Sigmoid colon (tissue), 7 donors: ENCODE measurements around the gene ATG4B. TPM values are rescaled to one million over a fixed set of nuclear protein-coding genes. Genes with fewer than 3 reads are reported as not detected.
A peak's percentile ranks its signal among the peaks of the same experiment; 100 is the strongest.
"Not testable (repeated sequence)": the region's sequence is repeated elsewhere in the genome, so short reads cannot be mapped to it uniquely, and the experiment has no call there.

Experiments
- DNase-seq: peaks from one replicate; pipeline ENCODE4 v3.0.0-alpha.2; 2019
- H3K27ac ChIP-seq, 4 donors: fragments of 200-600 bp; sonication (generic); one replicate each; pipeline ENCODE4 v1.5.1; 2016 to 2019; ENCODE audit warnings: mild to moderate bottlenecking in 1 of 4
- H3K27me3 ChIP-seq, 3 donors: fragments of 200-600 bp; sonication (generic); one replicate each; pipeline ENCODE4 v1.5.1; 2019; ENCODE audit warnings: mild to moderate bottlenecking in 1 of 3
- H3K36me3 ChIP-seq, 4 donors: fragments of 200-600 bp; sonication (generic); one replicate each; pipeline ENCODE4 v1.5.1; 2016 to 2019
- H3K4me1 ChIP-seq, 4 donors: fragments of 200-600 bp; sonication (generic); one replicate each; pipeline ENCODE4 v1.5.1; 2017 to 2019
- H3K4me3 ChIP-seq, 4 donors: fragments of 200-600 bp; sonication (generic); one replicate each; pipeline ENCODE4 v1.5.1; 2017 to 2019; ENCODE audit warnings: mild to moderate bottlenecking in 2 of 4, moderate library complexity in 1 of 4
- H3K9me3 ChIP-seq, 4 donors: fragments of 200-600 bp in 3 of 4; sonication (generic) in 3 of 4; one replicate each; pipeline versions ENCODE4 v1.5.1 to v1.6.1; 2013 to 2019
- CTCF ChIP-seq, 4 experiments: fragments of 450-650 bp in 3 of 4; fragments of 200-600 bp in 1 of 4; IDR thresholded peaks; one replicate each; pipeline ENCODE4 v1.5.1; 2016 to 2019; ENCODE audit warnings: antibody characterized with exemption in 4 of 4, mild to moderate bottlenecking in 3 of 4, moderate library complexity in 2 of 4
- EP300 ChIP-seq, 4 donors: sonication (generic); formaldehyde crosslinking; IDR thresholded peaks; one replicate each; pipeline ENCODE4 v1.6.1; 2017; ENCODE audit warnings: antibody characterized with exemption in 4 of 4
- POLR2A ChIP-seq, 2 donors: fragments of 450-650 bp; IDR thresholded peaks; one replicate each; pipeline ENCODE4 v1.6.1; 2016; ENCODE audit warnings: antibody characterized with exemption in 2 of 2, mild to moderate bottlenecking in 2 of 2, moderate library complexity in 2 of 2
- POLR2AphosphoS5 ChIP-seq, 4 donors: sonication (generic); formaldehyde crosslinking; IDR thresholded peaks; one replicate each; pipeline ENCODE4 v1.6.1; 2017; ENCODE audit warnings: antibody characterized with exemption in 4 of 4
- WGBS, 2 donors: extraction: QIAGEN DNeasy Blood & Tissue Kit; methylation state at CpG; one replicate each; pipeline ENCODE4 v1.1.7; 2013; 5-methylcytosine and 5-hydroxymethylcytosine counted together
- intact Hi-C: fragments of 100-400 bp; cut with DNase I; formaldehyde crosslinking; loops from one replicate; pipeline ENCODE4 v1.15.1; 2023
- polyA plus RNA-seq, 3 donors: library from polyadenylated mRNA; stranded (reverse); fragments of 200-250 nt; gene quantifications; one replicate each; pipeline ENCODE4 v1.2.3, GENCODE V29; 2013
- total RNA-seq, 4 donors: library from RNA; depleted of rRNA; stranded (reverse); fragments of >200 nt; gene quantifications; one replicate each; pipeline ENCODE4 v1.1.0, GENCODE V29; 2016
- donor health status: healthy with polysubstance abuse.
- donor health status: Bipolar disorder and iron deficiency.
- donor health status: healthy.

The ATG4B gene
- 10 to 100 TPM; 35.2 to 69.8 (median 45.2) TPM for total RNA-seq
- 10 to 100 TPM; 27.6 to 70.7 (median 29.4) TPM for polyA plus RNA-seq

GRCh38 chr2:241637018-241637794, at the start of gene ATG4B, which contains the start of gene THAP4:
Gene ATG4B (plus strand): TSS chr2:241637693. CDS start chr2:241637715, 22 bp downstream.
Gene THAP4 (minus strand): TSS chr2:241637158. CDS start chr2:241637017, 141 bp downstream.
- Histone ChIP-seq H3K36me3 (peaks cover 12 to 18% (median 15%) of the 10 kb centered on the region in 4 donors), H3K27ac (peak within 1 kb of the TSS; percentile 90 to 99 (median 94)), H3K27me3 (no peaks in the 10 kb centered on the region), H3K4me3 (peak within 1 kb of the TSS; percentile 57 to 95 (median 81)), H3K9me3 (no peaks in the 10 kb centered on the region), H3K4me1 (peaks cover 0 to 66% (median 59%) of the 10 kb centered on the region in 4 donors)
- intact Hi-C loops, result loop anchor here (1.0 to 10.0 kb wide), 7 partner anchors 27 to 322 kb away; partner anchors contain the start of genes DTYMK, FARP2, HDLBP and ING5
- DNase-seq, result peak; percentile 91
- TF ChIP-seq CTCF (IDR thresholded peaks at IDR 0.05), result no peak
- no peak for TF ChIP-seq EP300 (IDR thresholded peaks at IDR 0.05)
- TF ChIP-seq POLR2AphosphoS5 (IDR thresholded peaks at IDR 0.05), result peak; percentile 73 to 97 (median 90)
- peak; percentile 25 to 41 for TF ChIP-seq POLR2A (IDR thresholded peaks at IDR 0.05)
- 0% methylated on average over 123 of the region's 123 CpGs for WGBS, 2 donors

GRCh38 chr2:241589863-241590262, 47.6 kb upstream of the ATG4B start:
- 87 to 88% methylated on average over 17 of the region's 17 CpGs for WGBS, 2 donors
- peaks cover 2 to 17% (median 13%) of the 10 kb centered on the region in 4 donors for H3K9me3 ChIP-seq
- H3K27me3 ChIP-seq, intact Hi-C loops, H3K4me1 ChIP-seq, H3K27ac ChIP-seq, H3K4me3 ChIP-seq, DNase-seq: not testable (repeated sequence)
- peaks cover 0 to 62% (median 22%) of the 10 kb centered on the region in 4 donors for H3K36me3 ChIP-seq

GRCh38 chr2:241590496-241591455, 46.7 kb upstream of the ATG4B start:
- H3K27ac ChIP-seq, DNase-seq, H3K4me3 ChIP-seq, H3K27me3 ChIP-seq, H3K4me1 ChIP-seq, intact Hi-C loops: not testable (repeated sequence)
- 90 to 92% methylated on average over 33 of the region's 33 CpGs for WGBS, 2 donors
- peaks cover 2 to 17% (median 13%) of the 10 kb centered on the region in 4 donors for H3K9me3 ChIP-seq
- peaks cover 0 to 63% (median 23%) of the 10 kb centered on the region in 4 donors for H3K36me3 ChIP-seq

DNA sequence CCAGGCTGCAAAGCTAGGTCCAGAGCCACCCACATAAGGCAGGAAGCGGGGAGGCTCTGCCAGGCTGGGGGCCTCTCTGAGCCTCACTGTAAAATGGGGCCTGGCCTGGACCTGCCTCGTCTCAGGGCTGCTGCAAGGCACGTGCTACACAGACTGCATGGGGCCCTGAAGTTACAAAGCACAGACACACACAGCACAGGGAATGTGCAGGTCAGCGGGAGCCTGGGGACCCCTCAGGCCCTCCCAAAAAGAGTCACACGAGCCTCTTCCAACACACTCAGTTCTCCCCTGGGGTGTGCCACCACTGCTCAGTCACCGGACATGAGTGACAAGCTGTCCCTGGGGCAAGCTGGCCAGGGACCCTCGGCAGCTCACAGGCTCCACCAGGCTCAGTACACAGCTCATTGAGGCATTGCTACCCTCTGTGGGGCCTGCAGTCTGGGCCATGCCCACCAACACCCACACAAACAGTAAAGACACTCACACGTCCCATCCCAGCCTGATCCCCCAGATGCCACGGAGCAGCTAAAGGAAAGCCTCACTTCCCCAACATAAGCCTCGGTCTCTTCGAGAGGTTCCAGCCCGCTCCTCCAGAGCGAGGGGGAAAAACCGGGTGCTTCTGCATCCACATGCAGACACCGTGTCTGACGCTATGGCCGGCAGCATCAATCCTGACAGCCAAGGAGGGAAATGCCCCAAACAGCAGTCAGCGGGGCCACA, 45.2 kb upstream of the ATG4B start:
- no peaks in the 10 kb centered on the region for H3K4me1 ChIP-seq
- no peaks in the 10 kb centered on the region for H3K27me3 ChIP-seq
- no peak overlapping the region for H3K4me3 ChIP-seq
- peaks cover 0 to 64% (median 19%) of the 10 kb centered on the region in 4 donors for H3K36me3 ChIP-seq
- intact Hi-C loops, result no loop called here
- DNase-seq, result peak; percentile 42
- WGBS, 2 donors, result 94% methylated on average over 18 of the region's 18 CpGs
- TF ChIP-seq EP300 (IDR thresholded peaks at IDR 0.05) (no peak), POLR2A (IDR thresholded peaks at IDR 0.05) (no peak), CTCF (IDR thresholded peaks at IDR 0.05) (no peak), POLR2AphosphoS5 (IDR thresholded peaks at IDR 0.05) (no peak)
- no peak overlapping the region for H3K27ac ChIP-seq
- H3K9me3 ChIP-seq, result peaks cover 0 to 5% (median 1%) of the 10 kb centered on the region in 4 donors

DNA sequence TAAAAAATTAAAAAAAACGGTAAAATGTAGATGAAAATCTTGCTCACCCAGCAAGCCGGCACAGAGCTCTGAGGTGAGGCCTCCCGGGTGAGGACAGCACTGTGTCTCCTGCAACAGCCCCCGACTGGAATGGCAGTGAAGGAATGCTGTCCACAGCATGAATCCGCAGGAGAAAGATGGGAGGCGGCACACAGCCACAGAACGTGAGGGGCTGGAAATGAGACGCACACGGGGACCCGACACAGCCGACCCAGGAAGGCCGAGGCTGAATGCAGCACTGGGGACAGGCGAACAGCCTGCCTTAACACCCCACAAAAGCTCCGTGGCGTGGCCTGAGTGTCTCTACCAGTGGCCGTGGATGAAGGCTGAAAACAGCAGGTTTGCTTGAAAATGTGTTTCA, 44.2 kb upstream of the ATG4B start:
- WGBS, 2 donors, result 95 to 96% methylated on average over 16 of the region's 16 CpGs
- no peak overlapping the region for H3K4me3 ChIP-seq
- no peaks in the 10 kb centered on the region for H3K4me1 ChIP-seq
- H3K27me3 ChIP-seq, result no peaks in the 10 kb centered on the region
- DNase-seq, result no peak
- peaks cover 0 to 60% (median 13%) of the 10 kb centered on the region in 4 donors for H3K36me3 ChIP-seq
- intact Hi-C loops, result no loop called here
- TF ChIP-seq POLR2AphosphoS5 (IDR thresholded peaks at IDR 0.05), result no peak
- TF ChIP-seq EP300 (IDR thresholded peaks at IDR 0.05), result no peak
- no peak for TF ChIP-seq CTCF (IDR thresholded peaks at IDR 0.05)
- H3K9me3 ChIP-seq, result no peaks in the 10 kb centered on the region
- no peak overlapping the region for H3K27ac ChIP-seq
